ENCODE data around the gene AQP1. TPM values are rescaled to one million over a fixed set of nuclear protein-coding genes. Genes with fewer than 3 reads are reported as not detected.

AQP1 gene
- polyA plus RNA-seq, 3 donors = 0.03 TPM; not detected in 2

DNA sequence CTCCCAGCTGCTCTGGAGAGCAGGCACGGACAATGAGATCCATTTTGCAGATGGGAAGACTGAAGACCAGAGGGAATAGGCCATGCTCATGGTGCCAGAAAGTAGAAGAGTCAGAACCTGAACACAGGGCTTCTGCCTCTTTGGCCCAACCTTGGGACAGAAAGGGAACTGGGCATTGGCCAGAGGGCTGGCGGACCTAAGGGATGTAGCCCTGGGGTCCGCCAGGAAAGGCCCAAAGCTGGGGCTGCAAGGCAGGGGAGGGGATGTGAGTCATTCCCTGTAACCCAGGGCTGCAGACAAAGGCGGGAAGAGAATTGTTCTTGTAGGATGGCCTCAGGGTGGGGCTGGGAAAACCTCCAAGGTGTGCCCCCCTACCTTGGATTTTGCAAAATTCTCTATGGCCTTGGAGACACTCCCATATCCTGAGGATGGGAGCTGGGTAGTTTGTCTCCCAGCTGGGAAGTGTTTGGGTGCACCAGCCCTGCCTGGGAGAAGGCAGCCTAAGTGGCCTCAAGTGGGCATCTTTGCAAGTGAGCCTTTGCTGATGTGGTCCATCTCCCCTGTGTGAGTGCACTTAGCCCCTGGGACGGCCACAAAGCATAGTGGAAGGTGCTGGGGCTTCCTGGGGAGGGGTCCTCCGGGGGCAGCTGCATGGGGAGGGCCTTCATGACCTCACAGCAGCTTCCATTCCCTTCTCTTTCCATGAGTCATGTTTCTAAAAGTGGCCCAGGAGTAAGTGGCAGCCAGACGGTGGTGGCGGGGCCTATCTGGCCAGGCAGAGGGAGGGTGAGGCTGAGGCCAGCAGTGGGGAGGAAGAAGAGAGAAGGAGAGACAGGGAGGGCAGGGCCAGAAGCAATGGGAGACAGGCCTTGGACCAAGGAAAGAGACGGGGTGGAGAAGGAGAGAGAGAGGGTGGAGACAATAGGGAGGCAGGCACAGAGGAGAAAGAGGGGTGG lies 9.2 kb downstream of the AQP1 start:
- Histone ChIP-seq H3K27ac (ENCODE audit: low read depth in 1 of 2, low read length in 2 of 2) (no peak overlapping the region), H3K4me3 (replicated peaks in 1 of 3; ENCODE audit: low read depth in 2 of 3, low read length in 3 of 3) (no peak overlapping the region), H4K20me1 (ENCODE audit: insufficient read depth, low read length) (no peaks in the 10 kb centered on the region), H2AFZ (ENCODE audit: insufficient read depth, low read depth, low read length, poor library complexity, severe bottlenecking) (no peak overlapping the region), H3K36me3 (replicated peaks in 1 of 2; ENCODE audit: control insufficient read depth in 1 of 2, insufficient read depth in 2 of 2, low read length in 2 of 2) (no peaks in the 10 kb centered on the region), H3K4me2 (replicated peaks; ENCODE audit: extremely low read depth, low read length, poor library complexity, severe bottlenecking) (no peak overlapping the region), H3K27me3 (ENCODE audit: control insufficient read depth in 2 of 2, insufficient read depth in 2 of 2, low read length in 2 of 2) (no peaks in the 10 kb centered on the region), H3K9ac (ENCODE audit: insufficient read depth, low read length, poor library complexity, severe bottlenecking) (no peak overlapping the region), H3K4me1 (ENCODE audit: control insufficient read depth in 1 of 2, insufficient read depth in 2 of 2, low read length in 2 of 2) (no peaks in the 10 kb centered on the region), H3K79me2 (ENCODE audit: insufficient read depth, low read length) (no peaks in the 10 kb centered on the region), H3K9me3 (replicated peaks in 1 of 2; ENCODE audit: control insufficient read depth in 1 of 2, insufficient read depth in 1 of 2, low read length in 2 of 2) (no peaks in the 10 kb centered on the region)
- intact Hi-C loops (cut with micrococcal nuclease) = no loop called here
- no peaks in the 10 kb centered on the region for H3K36me3 Mint-ChIP-seq
- no peak for DNase-seq
- TF ChIP-seq, protein P1, sequence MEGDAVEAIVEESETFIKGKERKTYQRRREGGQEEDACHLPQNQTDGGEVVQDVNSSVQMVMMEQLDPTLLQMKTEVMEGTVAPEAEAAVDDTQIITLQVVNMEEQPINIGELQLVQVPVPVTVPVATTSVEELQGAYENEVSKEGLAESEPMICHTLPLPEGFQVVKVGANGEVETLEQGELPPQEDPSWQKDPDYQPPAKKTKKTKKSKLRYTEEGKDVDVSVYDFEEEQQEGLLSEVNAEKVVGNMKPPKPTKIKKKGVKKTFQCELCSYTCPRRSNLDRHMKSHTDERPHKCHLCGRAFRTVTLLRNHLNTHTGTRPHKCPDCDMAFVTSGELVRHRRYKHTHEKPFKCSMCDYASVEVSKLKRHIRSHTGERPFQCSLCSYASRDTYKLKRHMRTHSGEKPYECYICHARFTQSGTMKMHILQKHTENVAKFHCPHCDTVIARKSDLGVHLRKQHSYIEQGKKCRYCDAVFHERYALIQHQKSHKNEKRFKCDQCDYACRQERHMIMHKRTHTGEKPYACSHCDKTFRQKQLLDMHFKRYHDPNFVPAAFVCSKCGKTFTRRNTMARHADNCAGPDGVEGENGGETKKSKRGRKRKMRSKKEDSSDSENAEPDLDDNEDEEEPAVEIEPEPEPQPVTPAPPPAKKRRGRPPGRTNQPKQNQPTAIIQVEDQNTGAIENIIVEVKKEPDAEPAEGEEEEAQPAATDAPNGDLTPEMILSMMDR (IDR thresholded peaks at IDR 0.05) = no peak
- 78% methylated on average over 5 of the region's 9 CpGs for WGBS (ENCODE audit: insufficient coverage)
- H3K4me1 Mint-ChIP-seq = no peaks in the 10 kb centered on the region
- H3K27ac Mint-ChIP-seq = no peak overlapping the region
- H3K9me3 Mint-ChIP-seq = peaks cover 0 to 1% (median 0%) of the 10 kb centered on the region in 7 donors
- peaks cover 0 to 5% (median 1%) of the 10 kb centered on the region in 3 donors for H3K27me3 Mint-ChIP-seq (ENCODE audit: low read depth in 3 of 3)
- no peak overlapping the region for H3K4me3 Mint-ChIP-seq

DNA sequence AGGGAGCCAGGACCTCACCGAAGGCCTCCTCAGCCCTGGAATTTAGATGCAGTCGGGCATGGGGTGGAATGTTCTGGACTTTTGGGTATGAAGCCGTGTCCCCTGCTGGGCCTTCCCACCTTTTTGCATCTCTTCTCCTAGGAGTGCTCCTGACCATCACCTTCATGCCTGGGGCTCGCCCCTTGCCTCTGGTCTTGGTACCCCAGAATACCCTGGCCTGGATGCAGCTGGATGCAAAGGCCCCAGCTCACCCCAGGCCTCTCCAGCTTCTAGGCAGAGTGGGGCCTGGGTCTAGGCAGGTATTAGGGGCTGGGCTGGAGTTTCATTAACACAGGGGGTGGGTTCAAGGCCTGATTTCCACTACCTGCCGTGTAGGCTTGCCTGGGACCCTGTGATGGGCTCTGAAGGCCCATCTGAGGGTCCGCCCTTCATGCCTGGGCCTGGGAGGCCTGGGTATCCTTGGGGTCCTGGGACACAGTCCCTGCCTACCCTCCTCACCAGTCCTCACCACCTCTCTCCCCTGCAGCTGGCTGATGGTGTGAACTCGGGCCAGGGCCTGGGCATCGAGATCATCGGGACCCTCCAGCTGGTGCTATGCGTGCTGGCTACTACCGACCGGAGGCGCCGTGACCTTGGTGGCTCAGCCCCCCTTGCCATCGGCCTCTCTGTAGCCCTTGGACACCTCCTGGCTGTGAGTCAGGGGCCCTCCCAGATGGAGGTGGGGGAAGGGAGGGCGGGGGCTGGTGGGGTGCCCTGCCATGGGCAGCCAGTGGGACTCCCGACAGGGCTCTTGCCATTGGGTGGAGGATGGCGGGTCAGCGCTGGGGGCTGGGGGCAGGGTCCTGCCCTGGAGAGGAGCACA lies 10.1 kb downstream of the AQP1 start:
- Mint-ChIP-seq H3K4me1 (no peaks in the 10 kb centered on the region), H3K27me3 (ENCODE audit: low read depth in 3 of 3) (peaks cover 0 to 5% (median 1%) of the 10 kb centered on the region in 3 donors), H3K36me3 (no peaks in the 10 kb centered on the region), H3K27ac (no peak overlapping the region), H3K4me3 (no peak overlapping the region), H3K9me3 (peaks cover 0 to 3% (median under 1%) of the 10 kb centered on the region in 7 donors)
- WGBS (ENCODE audit: insufficient coverage) = 94% methylated on average over 14 of the region's 19 CpGs
- Histone ChIP-seq H3K4me2 (replicated peaks; ENCODE audit: extremely low read depth, low read length, poor library complexity, severe bottlenecking) (no peak overlapping the region), H3K36me3 (replicated peaks in 1 of 2; ENCODE audit: control insufficient read depth in 1 of 2, insufficient read depth in 2 of 2, low read length in 2 of 2) (no peaks in the 10 kb centered on the region), H3K27me3 (ENCODE audit: control insufficient read depth in 2 of 2, insufficient read depth in 2 of 2, low read length in 2 of 2) (no peaks in the 10 kb centered on the region), H2AFZ (ENCODE audit: insufficient read depth, low read depth, low read length, poor library complexity, severe bottlenecking) (no peak overlapping the region), H3K27ac (ENCODE audit: low read depth in 1 of 2, low read length in 2 of 2) (no peak overlapping the region), H3K4me3 (replicated peaks in 1 of 3; ENCODE audit: low read depth in 2 of 3, low read length in 3 of 3) (no peak overlapping the region), H3K9me3 (replicated peaks in 1 of 2; ENCODE audit: control insufficient read depth in 1 of 2, insufficient read depth in 1 of 2, low read length in 2 of 2) (peaks cover 0 to under 1% of the 10 kb centered on the region in 2 donors), H3K79me2 (ENCODE audit: insufficient read depth, low read length) (no peaks in the 10 kb centered on the region), H3K9ac (ENCODE audit: insufficient read depth, low read length, poor library complexity, severe bottlenecking) (no peak overlapping the region), H4K20me1 (ENCODE audit: insufficient read depth, low read length) (no peaks in the 10 kb centered on the region), H3K4me1 (ENCODE audit: control insufficient read depth in 1 of 2, insufficient read depth in 2 of 2, low read length in 2 of 2) (no peaks in the 10 kb centered on the region)
- no peak for DNase-seq
- intact Hi-C loops (cut with micrococcal nuclease) = no loop called here
- TF ChIP-seq, protein P1 (IDR thresholded peaks at IDR 0.05) = no peak

Data from CD14-positive monocyte (primary cell).